ENCODE measurements around the gene DMD.
"Not testable (repeated sequence)": the region's sequence is repeated elsewhere in the genome, so short reads cannot be mapped to it uniquely, and the experiment has no call there.

The DMD gene

DNA sequence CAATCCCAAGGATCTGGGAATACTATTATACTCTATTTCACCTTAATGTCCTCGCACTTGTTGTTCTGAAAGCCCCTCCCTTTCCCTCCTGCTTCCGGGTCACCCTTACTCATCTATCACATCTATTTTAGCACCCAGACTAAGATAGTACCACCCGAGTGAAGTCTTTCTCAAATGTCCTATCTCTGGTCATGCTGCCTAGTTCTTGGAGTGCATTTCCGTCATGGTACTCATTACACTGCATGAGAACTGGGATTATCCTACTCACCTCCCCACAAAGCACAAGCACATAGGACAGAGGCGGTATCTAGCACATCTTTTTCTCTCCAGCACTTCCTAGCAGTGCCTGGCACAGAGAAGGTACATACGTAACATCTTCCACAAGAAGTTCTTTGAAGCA is 1195.2 kb downstream of the DMD start:
- DNase-seq (ENCODE audit: low read depth): no peak

DNA sequence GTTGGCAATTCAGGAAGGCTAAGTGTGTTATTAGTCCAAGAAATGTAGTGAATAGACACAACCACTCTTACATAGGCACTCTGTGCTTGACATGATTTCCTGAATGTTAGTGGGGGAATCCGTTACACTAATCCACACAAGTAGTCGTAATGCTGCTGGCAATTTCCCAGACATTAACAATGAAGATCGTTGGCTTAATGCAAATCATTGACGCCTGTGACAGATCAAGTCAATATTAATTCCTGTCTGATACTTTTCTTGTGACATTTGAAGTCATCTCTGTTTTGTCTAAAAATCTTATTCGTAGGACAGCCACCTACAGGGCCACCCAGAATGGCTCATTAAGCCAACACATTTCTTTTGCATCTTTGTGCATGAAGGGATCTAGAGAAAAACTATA is 1200.4 kb downstream of the DMD start:
- no peak for DNase-seq (ENCODE audit: low read depth)

DNA sequence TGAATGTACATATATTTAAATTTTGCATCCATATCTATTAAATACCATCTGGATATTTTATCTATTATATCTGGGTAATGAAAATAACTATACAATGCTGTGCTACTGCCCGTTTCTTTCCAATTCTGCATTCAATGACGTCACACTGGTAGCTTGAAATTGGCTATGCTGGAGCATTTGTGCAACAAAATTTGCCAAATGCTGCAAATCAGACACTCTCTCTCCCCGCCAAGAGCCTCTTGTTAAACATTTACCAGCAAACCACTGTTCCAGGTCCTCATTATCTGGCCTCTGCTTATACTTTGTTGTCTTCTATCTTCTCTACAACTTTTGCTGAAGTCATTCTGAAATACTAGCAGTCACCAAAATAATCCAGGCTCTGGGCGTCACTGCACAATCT is 1201.1 kb downstream of the DMD start:
- no peak for DNase-seq (ENCODE audit: low read depth)

DNA sequence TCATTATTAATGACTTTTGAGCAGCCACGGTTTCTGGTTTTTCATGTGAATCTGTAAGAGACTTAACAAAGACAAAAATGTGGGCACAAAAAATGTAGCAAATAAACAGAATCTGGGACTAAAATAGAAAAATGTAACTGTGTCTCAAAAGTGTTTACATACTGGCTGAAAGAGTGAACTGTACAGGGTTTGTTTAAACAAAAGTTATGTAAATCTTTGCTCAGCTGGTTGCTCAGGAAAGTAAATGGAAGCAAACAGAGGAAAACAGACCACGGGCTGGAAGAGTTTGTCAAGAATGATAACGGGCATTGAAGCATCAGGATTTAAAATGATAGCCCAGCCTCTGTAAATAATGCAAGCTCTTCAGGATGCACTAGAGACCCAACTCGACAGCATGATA is 1217.7 kb downstream of the DMD start:
- no peak for DNase-seq (ENCODE audit: low read depth)

DNA sequence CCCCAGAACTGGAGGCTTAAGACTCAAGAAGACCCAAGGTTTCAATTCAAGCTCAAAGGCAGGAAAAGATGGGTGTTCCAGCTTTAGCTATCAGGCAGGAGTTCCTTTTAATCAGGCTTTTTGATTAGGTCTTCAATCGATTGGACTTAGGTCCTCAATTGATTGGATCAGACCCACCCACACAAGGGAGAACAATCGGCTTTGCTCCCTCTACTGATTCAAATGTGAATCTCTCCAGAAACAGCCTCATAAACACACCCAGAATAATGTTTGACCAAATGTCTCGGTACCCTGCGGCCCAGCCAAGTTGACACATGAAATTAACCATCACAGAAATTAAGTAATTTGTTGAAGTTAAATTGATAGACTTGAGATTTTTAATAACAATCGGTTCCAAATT is 1222.4 kb downstream of the DMD start:
- DNase-seq (ENCODE audit: low read depth): no peak

DNA sequence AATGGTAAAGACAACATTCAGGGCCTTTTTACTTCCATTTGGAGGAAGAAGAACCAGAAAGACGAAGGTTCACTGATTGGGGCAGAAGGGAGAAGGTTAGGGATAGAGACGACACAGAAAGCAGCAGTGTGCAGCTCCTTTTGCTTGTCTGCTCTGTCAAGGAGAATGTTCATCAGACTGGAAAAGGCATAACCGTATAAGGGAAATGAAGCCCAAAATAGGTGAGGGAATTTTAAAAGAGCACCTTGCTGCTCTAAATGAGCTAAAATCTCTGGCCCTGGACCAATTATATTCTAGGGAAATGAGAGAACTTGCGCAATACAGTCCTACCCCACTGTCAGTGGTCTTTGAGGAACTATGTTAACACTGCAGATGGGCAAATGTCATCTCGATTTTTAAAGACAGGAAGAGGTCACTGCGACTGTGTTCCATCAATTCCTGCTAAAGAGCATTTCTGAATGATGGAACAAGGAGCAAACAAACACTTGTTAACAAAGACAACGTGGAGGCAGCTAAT is 1229.7 kb downstream of the DMD start:
- no peak for DNase-seq (ENCODE audit: low read depth)

DNA sequence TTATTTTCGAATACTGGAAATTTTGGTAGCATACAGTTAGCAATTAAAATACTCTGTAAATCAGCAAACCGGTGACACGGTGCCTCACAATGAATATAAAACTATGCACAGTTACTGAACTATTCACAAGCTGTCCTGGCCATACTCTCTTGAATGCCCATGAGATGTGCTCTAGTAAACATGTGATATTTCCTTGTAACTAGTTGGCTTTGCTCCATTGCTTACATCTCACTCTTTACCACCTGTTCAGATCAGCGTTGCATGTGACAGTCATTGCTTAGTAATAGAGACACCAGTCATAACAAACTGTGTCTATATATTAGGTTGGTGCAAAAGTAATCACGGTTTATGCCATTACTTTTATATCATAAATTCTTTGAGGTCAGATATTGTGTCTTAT is 1241.6 kb downstream of the DMD start:
- DNase-seq (ENCODE audit: low read depth): no peak

DNA sequence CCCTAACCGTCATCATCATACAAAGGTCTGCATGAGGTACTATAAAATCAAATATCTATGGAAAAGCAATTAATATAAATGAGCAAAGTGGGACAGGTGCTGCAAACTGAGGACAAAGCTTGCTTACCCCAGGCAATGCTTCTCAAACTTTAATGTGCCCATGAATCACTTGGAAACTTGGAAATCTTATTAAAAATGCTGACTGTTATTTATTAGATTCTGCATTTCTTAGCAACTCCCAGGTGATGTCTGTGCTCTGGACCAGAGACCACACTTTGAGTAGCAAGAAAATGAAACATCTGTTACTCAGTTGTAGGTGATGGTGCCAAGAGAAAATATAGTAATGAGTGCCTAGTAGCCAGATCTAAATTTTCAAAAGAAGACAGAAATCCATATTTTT is 1249.1 kb downstream of the DMD start:
- DNase-seq (ENCODE audit: low read depth): no peak

DNA sequence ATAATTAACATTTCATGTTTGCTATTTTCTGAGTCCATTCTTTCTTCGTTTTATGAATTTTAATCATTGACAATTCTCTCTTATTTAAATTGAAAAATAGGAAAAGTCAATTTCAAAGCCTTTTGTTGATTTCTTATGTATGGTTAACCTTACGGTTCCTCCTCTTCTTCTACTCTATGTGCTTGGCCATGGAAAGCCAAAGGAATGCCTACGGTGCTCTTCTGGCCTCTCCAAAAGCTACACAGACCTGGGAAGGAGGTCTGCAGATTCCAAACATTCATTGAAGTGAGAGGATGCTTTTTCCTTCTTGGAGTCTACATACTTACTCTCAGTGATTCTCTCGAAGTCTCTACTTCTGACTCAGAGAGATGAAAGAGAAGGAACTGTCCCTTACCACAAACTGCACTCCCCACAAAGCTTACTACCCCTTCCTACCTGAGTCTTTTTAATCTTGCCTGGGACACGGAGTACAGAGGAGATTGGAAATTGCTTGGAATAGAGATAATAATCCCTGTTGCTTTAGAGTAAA is 1276.4 kb downstream of the DMD start:
- DNase-seq (ENCODE audit: low read depth): no peak

DNA sequence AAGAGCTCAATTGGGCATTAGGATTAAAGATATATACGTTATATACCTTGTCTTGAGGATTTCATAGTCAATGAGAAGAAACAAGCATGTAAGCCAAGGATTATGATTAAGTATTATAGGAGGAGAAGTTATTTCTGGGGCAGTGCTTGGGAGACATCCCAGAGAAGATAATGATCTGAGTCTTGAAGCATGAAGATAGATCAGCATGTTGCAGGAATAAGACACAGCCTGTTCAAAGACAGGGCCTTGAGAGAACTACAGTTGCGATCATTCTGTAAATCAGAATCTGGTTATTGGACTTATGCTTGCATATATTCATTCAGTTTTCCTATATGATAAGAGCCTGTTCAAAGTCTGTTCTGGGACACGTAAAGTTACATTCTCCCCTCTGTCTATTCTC is 1277.3 kb downstream of the DMD start:
- no peak for DNase-seq (ENCODE audit: low read depth)

DNA sequence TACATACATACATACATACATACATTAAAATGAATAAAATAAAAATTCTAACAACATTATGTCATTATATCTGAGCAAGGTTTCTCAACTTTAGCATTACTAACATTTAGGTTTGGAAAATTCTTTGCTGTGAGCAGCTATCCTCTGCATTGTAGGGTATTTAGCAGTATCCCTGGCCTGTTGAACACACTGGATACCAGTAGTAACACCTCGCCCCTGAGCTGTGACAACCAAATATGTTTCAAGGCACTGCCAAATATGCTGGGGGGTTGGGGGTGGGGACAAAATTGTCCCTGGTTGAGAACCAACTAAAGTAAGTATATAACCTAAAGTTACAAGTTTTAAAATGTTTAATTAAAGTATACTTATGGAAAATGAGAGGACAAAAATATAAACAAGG is 1278.6 kb downstream of the DMD start:
- DNase-seq (ENCODE audit: low read depth): no peak

DNA sequence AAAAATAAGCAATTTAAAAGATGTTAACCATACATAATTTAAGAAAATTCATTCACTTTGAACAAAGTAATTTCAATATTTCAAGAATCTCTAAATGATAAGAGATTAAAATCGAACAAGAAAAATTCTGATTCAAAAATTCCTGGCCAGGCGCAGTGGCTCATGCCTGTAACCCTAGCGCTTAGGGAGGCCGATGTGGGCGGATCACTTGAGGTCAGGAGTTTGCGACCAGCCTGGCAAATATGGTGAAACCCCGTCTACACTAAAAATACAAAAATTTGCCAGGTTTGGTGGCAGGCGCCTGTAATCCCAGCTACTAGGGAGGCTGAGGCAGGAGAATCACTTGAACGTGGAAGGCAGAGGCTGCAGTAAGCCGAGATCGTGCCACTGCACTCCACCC is 1279.0 kb downstream of the DMD start:
- DNase-seq (ENCODE audit: low read depth): not testable (repeated sequence)

DNA sequence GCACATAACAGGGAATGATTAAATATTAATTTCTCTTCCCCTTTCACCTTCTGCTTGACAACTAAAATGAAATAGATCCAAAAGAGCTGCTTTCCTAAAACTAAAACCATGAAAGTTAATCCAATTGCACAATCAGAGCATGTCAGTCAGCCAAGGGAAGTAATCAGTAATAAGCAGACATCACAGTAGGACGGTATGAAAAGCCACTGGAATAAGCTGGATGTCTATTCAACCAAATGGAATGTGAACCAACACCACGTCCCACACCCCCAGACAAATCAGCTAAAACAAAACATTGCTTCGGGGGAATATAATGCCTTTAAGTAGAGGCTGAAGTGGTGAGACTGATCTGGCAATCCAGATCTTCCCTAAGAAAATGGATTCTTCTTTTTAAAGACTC is 1280.1 kb downstream of the DMD start:
- DNase-seq (ENCODE audit: low read depth): no peak

DNA sequence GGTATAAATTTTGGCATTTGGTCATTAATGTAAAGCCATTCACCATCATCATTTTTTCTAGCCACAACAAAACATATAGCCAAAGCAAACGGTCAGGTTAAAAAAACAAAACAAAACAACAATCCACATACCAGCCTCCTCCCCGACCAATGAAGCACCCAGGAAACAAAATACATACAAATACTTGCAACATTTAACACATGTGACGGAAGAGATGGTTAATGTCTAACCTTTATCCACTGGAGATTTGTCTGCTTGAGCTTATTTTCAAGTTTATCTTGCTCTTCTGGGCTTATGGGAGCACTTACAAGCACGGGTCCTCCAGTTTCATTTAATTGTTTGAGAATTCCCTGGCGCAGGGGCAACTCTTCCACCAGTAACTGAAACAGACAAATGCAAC is 1282.0 kb downstream of the DMD start:
- DNase-seq (ENCODE audit: low read depth): no peak

DNA sequence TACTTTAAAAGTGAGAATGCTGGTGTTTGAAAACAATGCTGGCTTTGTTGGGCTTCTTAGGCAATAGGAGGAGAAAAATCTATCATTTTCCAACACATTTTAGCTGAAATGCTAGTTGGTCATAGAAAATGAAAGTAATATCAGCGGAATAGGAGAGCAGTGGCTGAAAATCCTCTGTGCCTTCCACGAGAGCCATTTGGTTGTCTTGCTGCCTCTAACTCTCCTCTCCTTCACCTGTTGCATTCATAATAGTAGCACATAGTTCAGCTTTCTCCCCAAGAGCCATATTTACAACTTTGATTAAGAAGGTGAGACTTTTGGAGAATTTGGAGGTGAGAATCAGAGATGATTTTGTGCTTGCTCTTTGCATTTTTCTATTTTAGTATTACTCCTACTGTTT is 1290.1 kb downstream of the DMD start:
- DNase-seq (ENCODE audit: low read depth): no peak

DNA sequence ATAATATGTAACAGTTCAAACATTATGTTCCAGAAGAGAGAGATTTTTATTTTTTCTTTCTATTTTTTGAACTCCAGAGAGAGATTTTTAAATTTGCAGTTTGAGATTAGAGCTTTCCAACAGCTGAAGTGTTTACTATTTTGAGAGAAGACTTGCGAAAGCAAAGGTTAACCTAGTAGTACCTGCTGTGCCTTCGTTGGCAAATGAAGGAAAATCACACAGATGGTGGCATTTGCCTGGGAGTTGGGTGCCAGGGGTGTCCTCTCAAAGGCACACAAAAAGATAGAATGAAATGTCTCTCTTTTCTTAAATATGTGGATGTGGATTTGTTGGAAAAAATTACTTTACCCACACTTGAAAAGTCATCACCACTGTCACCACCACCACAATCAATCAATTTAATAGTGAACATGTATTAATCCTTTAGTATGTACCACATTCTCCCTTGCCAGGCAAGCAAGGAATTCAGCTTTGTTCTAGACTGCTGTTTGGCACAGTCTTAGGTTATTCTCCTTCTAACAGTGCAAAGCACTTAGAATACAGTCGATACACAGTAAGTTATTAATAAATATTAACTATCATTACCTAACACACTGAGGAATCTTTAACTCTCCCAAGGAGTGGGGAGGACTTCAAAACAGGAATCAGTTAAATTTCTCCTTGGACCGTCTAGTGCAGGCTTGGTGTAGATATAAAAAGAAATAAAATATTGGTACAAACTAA is 1301.3 kb downstream of the DMD start:
- DNase-seq (ENCODE audit: low read depth): no peak

DNA sequence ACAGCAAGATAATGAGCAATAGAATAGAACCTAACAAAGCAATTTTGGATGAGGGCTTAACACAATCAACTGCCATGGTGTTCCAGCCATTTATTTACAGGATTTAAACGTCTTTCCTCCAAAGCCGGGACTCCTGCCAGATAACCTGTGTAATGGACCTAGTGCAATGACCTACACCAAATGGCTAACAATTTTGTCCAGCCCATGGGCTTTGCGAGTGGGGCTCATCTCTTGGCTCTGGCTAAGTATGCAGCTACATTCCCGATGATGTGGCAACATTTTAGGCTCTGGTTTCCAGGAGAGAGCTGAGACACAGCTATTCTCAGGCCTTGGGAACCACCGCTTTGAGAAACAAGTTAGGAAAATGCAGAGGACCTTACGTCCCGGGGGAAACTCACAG is 1317.2 kb downstream of the DMD start:
- DNase-seq (ENCODE audit: low read depth): no peak

DNA sequence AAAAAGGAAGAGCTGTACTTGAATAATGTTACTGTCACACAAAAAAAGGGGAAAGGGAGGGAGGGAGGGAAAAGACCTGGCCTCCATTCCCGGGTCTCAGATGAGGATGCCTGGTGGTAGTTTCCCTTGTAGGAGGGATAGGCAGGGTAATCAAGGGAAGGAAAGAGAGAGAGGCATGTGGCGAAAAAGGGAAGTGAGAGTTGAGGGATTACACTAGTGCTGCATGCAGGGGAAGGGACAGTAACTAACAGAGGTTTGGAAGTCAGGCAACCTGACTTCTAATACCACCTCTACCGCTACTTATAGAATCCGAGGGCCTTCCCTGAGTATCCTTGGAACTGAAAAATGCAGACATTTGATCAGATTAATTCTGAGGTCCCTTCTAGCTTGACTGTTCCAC is 1317.8 kb downstream of the DMD start:
- no peak for DNase-seq (ENCODE audit: low read depth)

DNA sequence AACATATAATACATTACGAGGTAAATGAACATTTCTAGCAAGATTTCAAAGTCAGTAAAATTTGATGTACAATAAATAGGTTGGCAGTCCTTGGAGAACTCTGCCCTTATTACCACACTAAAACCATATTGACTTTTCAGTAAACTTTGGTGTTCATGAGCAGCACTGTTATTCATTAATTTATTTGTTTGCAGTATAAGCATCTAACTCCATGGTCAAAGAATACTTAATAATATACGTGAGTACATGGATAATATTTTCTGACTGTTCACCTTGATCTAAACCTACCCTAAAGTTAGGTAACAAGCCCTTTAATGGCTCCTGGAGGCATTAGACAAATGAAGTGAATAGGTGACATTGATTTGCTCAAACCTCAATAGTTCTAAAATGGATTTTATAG is 1322.3 kb downstream of the DMD start:
- DNase-seq (ENCODE audit: low read depth): no peak

DNA sequence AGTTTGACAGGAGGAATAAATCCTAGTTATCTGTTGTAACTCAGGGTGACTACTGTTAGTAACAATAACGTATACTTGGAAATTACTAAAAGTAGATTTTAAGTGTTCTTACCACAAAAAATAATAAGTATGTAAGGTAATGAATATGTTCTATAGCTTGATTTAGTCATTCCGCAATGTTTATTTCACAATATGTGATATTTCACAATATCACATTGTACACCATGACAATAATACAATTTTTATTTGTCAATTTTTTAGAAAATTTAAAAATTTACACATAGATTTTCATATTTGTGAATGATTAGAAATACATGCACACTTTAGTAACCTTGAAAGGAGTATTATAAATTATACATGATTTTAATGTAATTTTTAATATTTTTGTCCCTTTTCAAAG is 1326.8 kb downstream of the DMD start:
- no peak for DNase-seq (ENCODE audit: low read depth)

DNA sequence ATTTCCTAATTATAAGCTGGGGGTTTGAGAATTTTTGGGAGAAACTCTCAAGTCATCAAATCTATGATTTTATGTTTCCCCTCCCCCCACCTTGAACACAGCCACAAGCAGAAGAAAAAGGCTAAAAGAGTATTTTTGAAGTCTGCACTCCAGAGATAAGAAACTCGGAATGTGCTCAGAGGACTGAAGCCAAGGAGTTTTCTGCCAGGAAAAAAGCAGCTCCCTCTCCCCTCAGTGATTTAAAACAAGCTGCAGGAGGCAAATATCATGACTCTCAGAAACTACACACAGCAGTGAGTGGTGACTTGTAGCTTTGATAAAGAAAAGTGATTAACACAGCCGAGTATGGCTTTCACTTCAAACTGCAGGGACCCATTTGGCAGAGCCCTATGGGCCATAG is 1339.3 kb downstream of the DMD start:
- DNase-seq (ENCODE audit: low read depth): no peak

DNA sequence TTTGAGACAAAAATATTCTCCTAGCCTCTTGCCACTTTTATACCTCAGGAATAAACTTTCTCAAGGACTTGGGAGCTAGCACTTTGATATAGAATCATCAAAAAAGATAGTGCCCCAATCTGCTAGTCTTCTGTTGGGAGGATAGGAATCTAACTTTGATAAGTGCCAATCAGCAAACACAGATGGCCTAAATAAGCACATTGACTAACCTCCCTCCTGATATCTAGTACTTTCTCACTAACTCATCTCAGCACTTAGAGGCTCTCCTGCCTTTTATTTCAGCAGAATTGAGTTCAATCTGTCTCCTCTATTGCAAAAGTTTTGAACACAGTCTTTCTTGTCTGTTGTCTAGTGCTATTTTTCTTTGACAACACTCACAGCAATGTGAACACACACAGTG is 1341.1 kb downstream of the DMD start:
- no peak for DNase-seq (ENCODE audit: low read depth)

DNA sequence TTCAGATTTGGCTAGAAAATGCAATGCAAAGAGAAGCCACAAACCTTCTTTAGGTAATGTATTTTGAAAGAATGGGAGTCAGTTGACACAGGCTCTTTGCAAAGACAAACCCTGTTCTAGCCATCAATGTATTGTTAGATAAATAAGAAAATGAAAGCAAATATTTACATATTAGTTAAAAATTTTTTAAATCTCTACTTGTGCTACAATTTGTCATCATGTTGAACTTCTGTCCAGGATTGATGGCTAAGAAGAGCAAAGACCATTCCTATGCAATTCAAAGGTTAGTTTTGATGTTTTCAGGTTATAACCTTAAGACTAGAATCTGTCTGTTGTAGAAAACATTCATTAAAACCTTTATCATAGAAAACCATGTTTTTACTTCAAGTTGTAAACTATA is 1350.7 kb downstream of the DMD start:
- no peak for DNase-seq (ENCODE audit: low read depth)

DNA sequence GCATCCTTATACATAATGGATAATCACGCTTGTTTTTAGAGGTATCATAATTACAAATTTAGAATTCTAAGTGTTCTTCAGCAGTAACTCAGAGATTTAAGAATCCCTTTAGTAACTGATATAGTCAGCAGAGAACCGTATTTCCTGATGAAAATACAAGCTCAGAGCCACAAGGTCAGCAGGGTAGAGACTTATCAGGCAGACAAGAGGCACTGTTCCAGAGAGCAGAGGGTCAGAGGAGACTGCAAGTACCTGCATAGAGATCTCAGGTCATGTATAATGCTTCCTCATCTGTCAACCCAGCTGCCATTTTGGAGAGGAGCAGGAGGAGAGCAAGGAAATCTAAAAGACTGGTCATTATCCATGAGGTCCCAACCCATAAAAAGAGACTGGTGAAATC is 1352.4 kb downstream of the DMD start:
- no peak for DNase-seq (ENCODE audit: low read depth)
